ENCODE measurements around the gene LINGO3.

GRCh38 chr19:2320049-2320448 lies 12.1 kb upstream of the LINGO3 start:
- no peak for TF ChIP-seq POLR2A (IDR thresholded peaks at IDR 0.05; ENCODE audit: low read depth, low read length)
- no peak for TF ChIP-seq POLR2AphosphoS5 (IDR thresholded peaks at IDR 0.05; ENCODE audit: low read depth, low read length)
- TF ChIP-seq TAF1 (IDR thresholded peaks at IDR 0.05; ENCODE audit: borderline replicate concordance, low read depth, low read length), result no peak

All from GM12892 (cell line).